ENCODE data around the gene UPF2. TPM values are rescaled to one million over a fixed set of nuclear protein-coding genes. Genes with fewer than 3 reads are reported as not detected.

The UPF2 gene
- total and polyA plus RNA-seq, 2 of the 13 experiments (the other 11 are each of a cell fraction or from before 2014, with no cell fraction given), result 6.2 to 14.5 TPM

- no peaks in the 10 kb centered on the region for H3K79me2 ChIP-seq (ENCODE audit: insufficient read depth, low read length)
- DNase-seq (ENCODE audit: low spot score) (no peak), ATAC-seq (no peak), FAIRE-seq (no peak)
- in situ Hi-C loops (cut with HindIII; ENCODE audit: extremely low pct_ligation_motif_present, low pct_unique_long_range_greater_than_20kb), result no loop called here
- H3K4me1 ChIP-seq (ENCODE audit: insufficient read depth, low read length), result no peaks in the 10 kb centered on the region
- peaks cover 7 to 50% of the 10 kb centered on the region in 2 experiments; a peak in 3 of 5 replicates for H3K36me3 ChIP-seq (replicated peaks in 1 of 2; ENCODE audit: control insufficient read depth in 1 of 2, insufficient read depth in 2 of 2, low read length in 2 of 2)
- intact Hi-C loops (cut with micrococcal nuclease; ENCODE audit: unreplicated experiment), result no loop called here
- H3K4me3 ChIP-seq (replicated peaks in 1 of 3; ENCODE audit: insufficient read depth in 1 of 3, low read depth in 2 of 3, low read length in 3 of 3), result no peak overlapping the region
- H3K27ac ChIP-seq (ENCODE audit: extremely low read length, insufficient read depth, low read length), result no peak overlapping the region
- no peaks in the 10 kb centered on the region for H3K9me3 ChIP-seq (ENCODE audit: low read length)
- CTCF ChIA-PET (ENCODE audit: low intra/inter-chr PET ratio, low total read pairs), result no interaction called here
- no peak overlapping the region for H2AFZ ChIP-seq (ENCODE audit: low read length)
- WGBS (ENCODE audit: low lambda C conversion rate), result 99% methylated on average over 7 of the region's 7 CpGs
- TF ChIP-seq FOXO4 (CRISPR knock-in tag; conservative IDR thresholded peaks at IDR 0.05), result no peak
- no peak for TF ChIP-seq ZNF737 (CRISPR knock-in tag; IDR thresholded peaks at IDR 0.05; ENCODE audit: borderline replicate concordance)
- no peak for TF ChIP-seq ZNF556 (CRISPR knock-in tag; IDR thresholded peaks at IDR 0.05; ENCODE audit: borderline replicate concordance)
- TF ChIP-seq GMEB2 (CRISPR knock-in tag; IDR thresholded peaks at IDR 0.05; ENCODE audit: low read depth), result no peak
- TF ChIP-seq USF2 (IDR thresholded peaks at IDR 0.05; ENCODE audit: low read depth, low read length), result no peak
- no peak for TF ChIP-seq USF2 (CRISPR knock-in tag; IDR thresholded peaks at IDR 0.05; ENCODE audit: borderline replicate concordance)
- TF ChIP-seq DPF2 (CRISPR knock-in tag; IDR thresholded peaks at IDR 0.05; ENCODE audit: borderline replicate concordance, low read depth), result no peak
- TF ChIP-seq ATF7 (IDR thresholded peaks at IDR 0.05), result no peak
- no peak for TF ChIP-seq ATF7 (CRISPR knock-in tag; IDR thresholded peaks at IDR 0.05)
- no peak for TF ChIP-seq FOXJ3 (CRISPR knock-in tag; IDR thresholded peaks at IDR 0.05; ENCODE audit: borderline replicate concordance)
- TF ChIP-seq AGO1 (IDR thresholded peaks at IDR 0.05; ENCODE audit: low read depth, low read length, poor library complexity, severe bottlenecking), result no peak
- TF ChIP-seq ZNF225 (CRISPR knock-in tag; IDR thresholded peaks at IDR 0.05), result no peak
- no peak for TF ChIP-seq ZBTB20 (CRISPR knock-in tag; IDR thresholded peaks at IDR 0.05; ENCODE audit: borderline replicate concordance, low read depth)
- H3K27me3 ChIP-seq (ENCODE audit: control insufficient read depth in 1 of 2, insufficient read depth in 2 of 2, low read length in 2 of 2), result no peaks in the 10 kb centered on the region
- no peak overlapping the region for H3K9ac ChIP-seq (ENCODE audit: insufficient read depth, low read depth, low read length)
- H4K20me1 ChIP-seq (ENCODE audit: insufficient read depth, low read length), result no peaks in the 10 kb centered on the region
- BruUV-seq (replicated peaks), result no TSS peak
- POLR2A ChIA-PET, result no interaction called here
- no peak overlapping the region for H3K4me2 ChIP-seq (ENCODE audit: low read depth, low read length)
Measured at GRCh38 chr10:11934262-11934661, 108.3 kb downstream of the UPF2 start.
